NCI-H2107 treated with DMSO at 0.1 percent for 48 hours (cell line): ENCODE measurements around the gene RGPD3.

ENCODE experiments used
- DNase-seq: peaks from one replicate; lab custom pipeline; 2025; ENCODE audit not compliant: unreplicated experiment; lab: John Stamatoyannopoulos, UW

Gene RGPD3

DNA sequence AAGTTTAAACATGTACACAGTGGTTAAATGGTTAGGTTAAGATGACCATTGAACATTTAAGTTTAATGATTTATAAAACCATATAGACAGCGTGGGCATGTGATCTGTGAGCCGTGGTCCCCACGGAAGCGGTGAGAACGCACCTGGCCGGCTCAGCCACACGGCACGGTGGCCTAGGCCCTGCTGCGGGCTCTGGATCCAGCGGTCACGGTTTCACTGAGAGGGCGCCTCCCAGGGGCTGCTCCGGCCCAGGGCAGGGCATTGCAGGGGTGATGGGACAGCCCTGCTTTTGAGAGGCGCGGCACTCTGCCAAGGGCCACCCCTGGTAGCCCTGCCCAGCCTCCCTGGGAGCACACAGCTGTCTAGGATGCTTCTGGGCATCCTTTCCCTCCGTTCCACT lies 124.9 kb downstream of the RGPD3 start:
- DNase-seq, result no peak

DNA sequence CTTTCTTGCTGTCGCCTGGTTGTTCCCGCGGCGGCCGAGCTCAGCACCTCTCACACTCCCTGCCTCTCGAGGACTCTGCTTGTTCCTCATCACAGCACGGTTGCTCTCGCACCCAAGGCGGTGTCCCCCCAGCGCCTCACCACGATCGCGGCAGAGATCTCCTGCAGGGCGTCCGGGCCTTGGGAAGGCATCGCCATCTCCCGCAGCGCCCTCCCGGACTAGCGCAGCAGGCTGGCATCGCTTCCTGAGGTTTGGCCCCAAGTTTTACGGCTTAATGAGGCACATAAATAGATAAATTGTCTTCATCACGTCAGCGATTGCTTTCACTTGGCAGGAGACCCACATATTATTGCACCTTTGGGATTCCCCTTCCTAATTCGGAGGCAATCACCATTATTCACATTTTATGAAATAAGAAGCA lies 125.4 kb downstream of the RGPD3 start:
- DNase-seq, result no peak

DNA sequence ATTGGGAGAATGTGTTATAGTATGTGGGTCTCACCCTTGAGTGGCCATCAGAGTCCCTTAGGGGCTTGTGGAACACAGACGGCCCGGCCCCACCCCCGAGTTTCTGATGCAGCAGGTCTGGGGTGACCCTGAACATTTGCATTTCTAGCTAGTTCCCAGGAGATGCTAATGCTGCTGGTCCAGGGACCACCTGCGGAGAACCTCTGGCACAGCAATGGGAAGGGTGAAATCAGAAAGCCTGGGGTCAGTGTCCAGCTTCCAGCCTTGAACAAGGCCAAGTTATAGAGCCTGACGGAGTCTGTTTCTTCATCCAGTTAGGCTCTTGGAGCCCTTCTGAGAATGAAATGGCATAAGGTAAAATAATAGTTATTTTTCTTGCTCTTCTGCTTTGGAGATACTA lies 126.5 kb downstream of the RGPD3 start:
- DNase-seq, result no peak
